Tibial nerve (tissue), 4 donors: ENCODE measurements around the gene AUH. TPM values are rescaled to one million over a fixed set of nuclear protein-coding genes. Genes with fewer than 3 reads are reported as not detected.

ENCODE experiments used
- DNase-seq, 2 donors: peaks; one replicate each; pipeline ENCODE4 v3.0.0-alpha.2; 2019; ENCODE audit warnings: low spot score in 2 of 2
- H3K27ac ChIP-seq, 4 donors: fragments of 200-600 bp; sonication (generic) in 3 of 4; one replicate each; pipeline ENCODE4 v1.5.1; 2017 to 2019; ENCODE audit warnings: mild to moderate bottlenecking in 1 of 4
- H3K27me3 ChIP-seq, 2 donors: fragments of 200-600 bp; sonication (generic) in 1 of 2; one replicate each; pipeline versions ENCODE4 v1.5.1 to v1.6.0; 2017 to 2019
- H3K36me3 ChIP-seq, 3 donors: fragments of 200-600 bp; sonication (generic); one replicate each; pipeline ENCODE4 v1.5.1; 2018 to 2019
- H3K4me1 ChIP-seq, 4 donors: fragments of 200-600 bp; sonication (generic) in 3 of 4; one replicate each; pipeline ENCODE4 v1.5.1; 2017 to 2019
- H3K4me3 ChIP-seq, 4 donors: fragments of 200-600 bp; sonication (generic) in 3 of 4; one replicate each; pipeline ENCODE4 v1.5.1; 2017 to 2019; ENCODE audit warnings: mild to moderate bottlenecking in 1 of 4, moderate library complexity in 1 of 4
- H3K9me3 ChIP-seq, 4 donors: fragments of 200-600 bp; sonication (generic) in 3 of 4; one replicate each; pipeline ENCODE4 v1.5.1; 2017 to 2019
- EP300 ChIP-seq, 2 donors: sonication (generic); formaldehyde crosslinking; IDR thresholded peaks; one replicate each; pipeline ENCODE4 v1.6.1; 2017; ENCODE audit warnings: antibody characterized with exemption in 2 of 2, mild to moderate bottlenecking in 1 of 2
- POLR2A ChIP-seq, 2 donors: fragments of 450-650 bp; IDR thresholded peaks; one replicate each; pipeline ENCODE4 v1.6.1; 2017; ENCODE audit warnings: antibody characterized with exemption in 2 of 2, mild to moderate bottlenecking in 2 of 2, moderate library complexity in 2 of 2
- WGBS, 2 donors: methylation state at CpG; one replicate each; pipeline ENCODE4 v1.1.5; 2018; 5-methylcytosine and 5-hydroxymethylcytosine counted together
- total RNA-seq, 4 donors: library from RNA; depleted of rRNA; stranded (reverse); fragments of >200 nt; gene quantifications; one replicate each; pipeline ENCODE4 v1.1.0, GENCODE V29; 2016

The AUH gene
- total RNA-seq, 4 donors from 2014 or later: 40.5 to 70.1 (median 44.9) TPM

DNA sequence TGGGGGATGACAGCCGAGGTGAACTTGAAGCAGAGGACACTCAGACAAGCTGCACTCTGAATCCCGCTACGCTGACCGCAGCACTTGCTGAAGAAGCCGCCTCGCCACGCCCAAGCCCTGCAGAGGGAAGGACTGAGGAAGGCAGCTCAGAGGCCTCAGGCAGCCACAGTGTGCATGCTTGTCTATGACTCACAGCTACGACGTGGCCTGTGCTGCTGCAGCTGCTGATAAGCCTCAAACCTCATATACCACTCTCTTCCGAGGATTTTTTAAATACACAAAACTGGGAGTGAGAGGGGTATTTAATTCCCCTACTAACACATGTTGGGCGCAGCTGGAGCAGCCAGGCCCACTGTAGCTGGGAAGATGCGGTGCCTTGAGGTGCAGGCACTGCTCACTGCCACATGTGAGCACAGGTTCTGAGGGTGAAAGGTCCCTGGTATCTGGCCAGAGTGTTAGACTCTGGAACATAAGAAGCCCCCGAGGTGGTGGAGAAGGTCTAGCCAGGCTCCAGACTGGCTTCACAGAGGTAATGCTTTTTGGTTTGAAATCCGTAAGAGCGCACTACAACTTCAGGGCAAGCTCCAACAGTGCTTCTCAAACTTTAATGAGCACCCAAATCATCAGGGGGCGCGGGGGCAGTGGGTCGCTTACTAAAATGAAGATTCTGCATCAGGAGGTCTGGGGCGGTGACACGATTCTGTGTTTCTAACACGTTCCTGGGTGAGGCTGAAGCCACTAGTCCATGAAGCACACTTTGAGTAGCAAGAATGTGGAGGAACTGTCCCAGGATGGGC is 196.8 kb downstream of the AUH start:
- TF ChIP-seq EP300 (IDR thresholded peaks at IDR 0.05): peak in 1 of 2 donors; percentile 18
- TF ChIP-seq POLR2A (IDR thresholded peaks at IDR 0.05): no peak
- H3K27ac ChIP-seq: peak overlapping the region in 3 of 4 donors; percentile 17 to 65 (median 26)
- H3K4me1 ChIP-seq: peaks cover 0 to 14% (median 8%) of the 10 kb centered on the region in 4 donors
- peaks cover 0 to 18% (median 0%) of the 10 kb centered on the region in 3 donors for H3K36me3 ChIP-seq
- H3K9me3 ChIP-seq: peaks cover 0 to 7% (median 0%) of the 10 kb centered on the region in 4 donors
- peak in 1 of 2 donors; percentile 14 for DNase-seq
- H3K4me3 ChIP-seq: no peak overlapping the region
- 74 to 77% methylated on average over 21 of the region's 21 CpGs for WGBS, 2 donors
- no peaks in the 10 kb centered on the region for H3K27me3 ChIP-seq

Other genes starting within 250 kb of the AUH start
- gene NFIL3, start 61.9 kb upstream of the AUH start, total RNA-seq: 10 to 100 TPM; 53.3 to 65.1 (median 57.3) TPM